ENCODE data around the gene KCNN3. TPM values are rescaled to one million over a fixed set of nuclear protein-coding genes. Genes with fewer than 3 reads are reported as not detected.

KCNN3 gene
- total RNA-seq, 1 experiment from 2014 or later = 1.3 TPM

GRCh38 chr1:154777154-154777553, 92.9 kb downstream of the KCNN3 start (continued):
- TF ChIP-seq PRRX2 (CRISPR knock-in tag; IDR thresholded peaks at IDR 0.05) (no peak), MYBL2 (CRISPR knock-in tag; IDR thresholded peaks at IDR 0.05) (no peak)
- TF ChIP-seq, protein P1, sequence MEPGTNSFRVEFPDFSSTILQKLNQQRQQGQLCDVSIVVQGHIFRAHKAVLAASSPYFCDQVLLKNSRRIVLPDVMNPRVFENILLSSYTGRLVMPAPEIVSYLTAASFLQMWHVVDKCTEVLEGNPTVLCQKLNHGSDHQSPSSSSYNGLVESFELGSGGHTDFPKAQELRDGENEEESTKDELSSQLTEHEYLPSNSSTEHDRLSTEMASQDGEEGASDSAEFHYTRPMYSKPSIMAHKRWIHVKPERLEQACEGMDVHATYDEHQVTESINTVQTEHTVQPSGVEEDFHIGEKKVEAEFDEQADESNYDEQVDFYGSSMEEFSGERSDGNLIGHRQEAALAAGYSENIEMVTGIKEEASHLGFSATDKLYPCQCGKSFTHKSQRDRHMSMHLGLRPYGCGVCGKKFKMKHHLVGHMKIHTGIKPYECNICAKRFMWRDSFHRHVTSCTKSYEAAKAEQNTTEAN (CRISPR knock-in tag; IDR thresholded peaks at IDR 0.05) = no peak

DNA sequence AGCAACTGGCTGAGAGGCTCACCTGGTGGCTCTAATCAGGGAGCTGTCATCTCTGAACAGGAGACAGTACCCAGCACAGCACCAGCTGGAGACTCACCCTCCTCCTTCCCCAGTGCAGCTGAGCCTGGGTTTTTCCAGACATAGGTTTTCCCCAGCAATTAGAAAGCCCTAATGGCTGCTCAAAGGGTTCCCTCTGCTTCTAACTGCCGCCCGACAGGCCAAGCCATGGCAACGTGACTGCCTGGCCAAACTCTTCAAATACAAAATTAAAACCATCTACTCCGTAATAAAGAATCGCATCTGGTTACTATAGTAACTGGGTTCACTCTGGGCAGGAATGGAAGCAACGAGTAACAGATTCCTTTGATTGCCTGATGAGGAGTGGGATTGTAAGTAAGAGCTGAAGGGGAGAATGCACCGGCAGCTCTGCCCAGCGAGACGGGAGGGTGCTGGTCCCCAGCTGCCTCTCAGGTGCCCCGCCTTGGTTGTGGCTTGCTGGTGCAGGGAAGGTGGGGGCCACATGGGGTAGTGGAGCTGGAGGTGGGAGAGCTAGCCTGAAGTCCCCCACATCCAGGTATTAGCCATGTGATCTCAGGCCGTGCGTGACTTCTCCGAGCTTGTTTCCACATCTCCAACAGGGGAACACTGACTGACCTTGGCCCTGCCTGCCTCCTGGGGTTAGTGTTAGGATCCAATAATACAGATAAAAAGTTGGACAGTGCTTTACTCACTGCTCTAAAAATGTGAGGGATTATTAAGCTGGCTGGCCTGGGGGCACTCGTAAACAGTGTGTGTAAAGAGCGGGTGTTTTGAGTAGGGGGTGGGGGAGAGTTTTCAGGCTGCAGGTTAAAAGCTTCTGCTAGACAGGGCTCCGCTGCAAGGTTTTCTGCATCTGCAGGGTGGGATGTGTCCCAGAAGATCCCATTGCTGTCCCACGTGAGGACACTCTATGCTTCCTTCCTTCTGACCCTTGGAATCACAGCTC, 94.2 kb downstream of the KCNN3 start:
- no peak for TF ChIP-seq RORB (CRISPR knock-in tag; IDR thresholded peaks at IDR 0.05)
- TF ChIP-seq ZNF121 (CRISPR knock-in tag; IDR thresholded peaks at IDR 0.05) = no peak
- TF ChIP-seq, protein P2, sequence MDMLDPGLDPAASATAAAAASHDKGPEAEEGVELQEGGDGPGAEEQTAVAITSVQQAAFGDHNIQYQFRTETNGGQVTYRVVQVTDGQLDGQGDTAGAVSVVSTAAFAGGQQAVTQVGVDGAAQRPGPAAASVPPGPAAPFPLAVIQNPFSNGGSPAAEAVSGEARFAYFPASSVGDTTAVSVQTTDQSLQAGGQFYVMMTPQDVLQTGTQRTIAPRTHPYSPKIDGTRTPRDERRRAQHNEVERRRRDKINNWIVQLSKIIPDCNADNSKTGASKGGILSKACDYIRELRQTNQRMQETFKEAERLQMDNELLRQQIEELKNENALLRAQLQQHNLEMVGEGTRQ (CRISPR knock-in tag; IDR thresholded peaks at IDR 0.05) = no peak
- no peak for TF ChIP-seq ZNF232 (CRISPR knock-in tag; IDR thresholded peaks at IDR 0.05)
- no peak for TF ChIP-seq GTF2I (CRISPR knock-in tag; conservative IDR thresholded peaks at IDR 0.05)
- TF ChIP-seq, protein P3, sequence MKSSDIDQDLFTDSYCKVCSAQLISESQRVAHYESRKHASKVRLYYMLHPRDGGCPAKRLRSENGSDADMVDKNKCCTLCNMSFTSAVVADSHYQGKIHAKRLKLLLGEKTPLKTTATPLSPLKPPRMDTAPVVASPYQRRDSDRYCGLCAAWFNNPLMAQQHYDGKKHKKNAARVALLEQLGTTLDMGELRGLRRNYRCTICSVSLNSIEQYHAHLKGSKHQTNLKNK (CRISPR knock-in tag; IDR thresholded peaks at IDR 0.05) = no peak
- no peak for TF ChIP-seq MLX (CRISPR knock-in tag; IDR thresholded peaks at IDR 0.05)
- TF ChIP-seq GABPB1 (CRISPR knock-in tag; IDR thresholded peaks at IDR 0.05) = no peak
- TF ChIP-seq ZNF263 (CRISPR knock-in tag; IDR thresholded peaks at IDR 0.05; ENCODE audit: low read depth) = no peak
- no peak for TF ChIP-seq SMAD3 (CRISPR knock-in tag; IDR thresholded peaks at IDR 0.05; ENCODE audit: borderline replicate concordance)
- TF ChIP-seq TCF7 (CRISPR knock-in tag; IDR thresholded peaks at IDR 0.05; ENCODE audit: low read depth) = no peak
- TF ChIP-seq JUN (CRISPR knock-in tag; IDR thresholded peaks at IDR 0.05) = no peak
- no peak for TF ChIP-seq SMAD4 (CRISPR knock-in tag; IDR thresholded peaks at IDR 0.05)
- TF ChIP-seq, protein P1 (CRISPR knock-in tag; IDR thresholded peaks at IDR 0.05) = no peak
- TF ChIP-seq GRHL2 (CRISPR knock-in tag; IDR thresholded peaks at IDR 0.05; ENCODE audit: insufficient replicate concordance, severe bottlenecking) = no peak
- no peak for TF ChIP-seq AR (CRISPR knock-in tag; IDR thresholded peaks at IDR 0.05)
- TF ChIP-seq, protein P4, sequence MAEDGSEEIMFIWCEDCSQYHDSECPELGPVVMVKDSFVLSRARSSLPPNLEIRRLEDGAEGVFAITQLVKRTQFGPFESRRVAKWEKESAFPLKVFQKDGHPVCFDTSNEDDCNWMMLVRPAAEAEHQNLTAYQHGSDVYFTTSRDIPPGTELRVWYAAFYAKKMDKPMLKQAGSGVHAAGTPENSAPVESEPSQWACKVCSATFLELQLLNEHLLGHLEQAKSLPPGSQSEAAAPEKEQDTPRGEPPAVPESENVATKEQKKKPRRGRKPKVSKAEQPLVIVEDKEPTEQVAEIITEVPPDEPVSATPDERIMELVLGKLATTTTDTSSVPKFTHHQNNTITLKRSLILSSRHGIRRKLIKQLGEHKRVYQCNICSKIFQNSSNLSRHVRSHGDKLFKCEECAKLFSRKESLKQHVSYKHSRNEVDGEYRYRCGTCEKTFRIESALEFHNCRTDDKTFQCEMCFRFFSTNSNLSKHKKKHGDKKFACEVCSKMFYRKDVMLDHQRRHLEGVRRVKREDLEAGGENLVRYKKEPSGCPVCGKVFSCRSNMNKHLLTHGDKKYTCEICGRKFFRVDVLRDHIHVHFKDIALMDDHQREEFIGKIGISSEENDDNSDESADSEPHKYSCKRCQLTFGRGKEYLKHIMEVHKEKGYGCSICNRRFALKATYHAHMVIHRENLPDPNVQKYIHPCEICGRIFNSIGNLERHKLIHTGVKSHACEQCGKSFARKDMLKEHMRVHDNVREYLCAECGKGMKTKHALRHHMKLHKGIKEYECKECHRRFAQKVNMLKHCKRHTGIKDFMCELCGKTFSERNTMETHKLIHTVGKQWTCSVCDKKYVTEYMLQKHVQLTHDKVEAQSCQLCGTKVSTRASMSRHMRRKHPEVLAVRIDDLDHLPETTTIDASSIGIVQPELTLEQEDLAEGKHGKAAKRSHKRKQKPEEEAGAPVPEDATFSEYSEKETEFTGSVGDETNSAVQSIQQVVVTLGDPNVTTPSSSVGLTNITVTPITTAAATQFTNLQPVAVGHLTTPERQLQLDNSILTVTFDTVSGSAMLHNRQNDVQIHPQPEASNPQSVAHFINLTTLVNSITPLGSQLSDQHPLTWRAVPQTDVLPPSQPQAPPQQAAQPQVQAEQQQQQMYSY (CRISPR knock-in tag; IDR thresholded peaks at IDR 0.05) = no peak
- no peak overlapping the region for H3K27ac Mint-ChIP-seq
- H3K4me3 Mint-ChIP-seq = no peak overlapping the region
- DNase-seq (ENCODE audit: low spot score) (no peak), ATAC-seq (no peak)
- H3K4me1 Mint-ChIP-seq = peaks cover 25% of the 10 kb centered on the region
- H3K27me3 Mint-ChIP-seq (ENCODE audit: low read depth) = peaks cover 3% of the 10 kb centered on the region; the same call in 1 of the 2 replicates
- peaks cover 7% of the 10 kb centered on the region for H3K36me3 Mint-ChIP-seq
- ChIA-PET CTCF (interaction anchor here (0.6 to 2.4 kb wide), 9 partner anchors 10 to 286 kb away, joined by 3 to 17 read pairs (median 5); no protein-coding TSS in a partner anchor), POLR2A (no interaction called here)
- peaks cover 9% of the 10 kb centered on the region for H3K9me3 Mint-ChIP-seq

Measured in WTC11 (cell line).